DND-41 (cell line): ENCODE measurements around the gene PPP1CC.

Source experiments
- CTCF ChIP-seq: IDR thresholded peaks from 2 replicates; pipeline ENCODE4 v1.5.1; 2012; ENCODE audit warnings: borderline replicate concordance, low read length, moderate library complexity, mild to moderate bottlenecking; ENCODE audit not compliant: poor library complexity, severe bottlenecking; ENCODE audit errors: extremely low read depth
- EZH2 ChIP-seq: IDR thresholded peaks from 3 replicates; pipeline ENCODE4 v1.6.1; 2012; ENCODE audit warnings: borderline replicate concordance, low read depth, mild to moderate bottlenecking, moderate library complexity, low read length, inconsistent platforms; ENCODE audit not compliant: severe bottlenecking

DNA sequence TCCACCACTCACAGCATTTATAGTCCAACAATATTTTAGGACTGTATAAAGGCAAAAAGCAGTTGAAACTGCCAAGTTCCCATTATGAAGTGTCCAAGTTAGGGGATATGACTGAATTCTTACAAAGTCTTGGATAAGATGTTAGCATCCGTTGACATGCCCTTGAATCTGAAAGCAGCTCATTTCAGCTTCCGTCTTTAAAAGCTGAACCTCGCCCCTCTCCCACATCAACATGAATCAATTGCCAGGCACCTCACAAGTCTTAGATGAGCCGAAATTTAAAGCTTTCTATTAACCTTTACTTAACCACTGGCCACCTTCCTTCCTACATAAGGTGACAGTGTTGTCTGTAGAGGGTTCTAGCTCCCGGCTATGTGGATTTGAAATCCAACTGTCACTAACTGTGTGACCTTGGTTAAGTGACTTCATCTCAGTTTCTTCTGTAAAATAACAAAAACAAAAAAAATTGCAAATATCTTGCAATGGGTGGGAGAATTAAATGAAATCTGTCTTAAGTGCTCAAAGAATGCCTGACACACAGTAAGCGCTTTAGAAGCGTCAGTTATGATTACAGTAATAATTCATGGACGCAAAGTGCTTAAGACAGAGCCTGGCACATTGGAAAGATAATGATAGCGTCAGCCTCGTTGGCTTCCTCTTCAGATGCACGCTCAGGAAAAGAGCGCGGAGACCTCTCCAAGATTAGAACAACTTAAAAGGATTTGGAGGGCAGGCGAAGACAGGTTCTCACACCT lies 1.2 kb downstream of the PPP1CC start:
- TF ChIP-seq CTCF (no peak), EZH2 (no peak)
